ENCODE results near the gene KSR1. TPM values are rescaled to one million over a fixed set of nuclear protein-coding genes. Genes with fewer than 3 reads are reported as not detected.

Gene KSR1
- total and polyA plus RNA-seq, 9 of the 15 experiments (the other 6 are each of a cell fraction or from before 2014, with no cell fraction given), result 1.4 to 51.7 (median 18.4) TPM

DNA sequence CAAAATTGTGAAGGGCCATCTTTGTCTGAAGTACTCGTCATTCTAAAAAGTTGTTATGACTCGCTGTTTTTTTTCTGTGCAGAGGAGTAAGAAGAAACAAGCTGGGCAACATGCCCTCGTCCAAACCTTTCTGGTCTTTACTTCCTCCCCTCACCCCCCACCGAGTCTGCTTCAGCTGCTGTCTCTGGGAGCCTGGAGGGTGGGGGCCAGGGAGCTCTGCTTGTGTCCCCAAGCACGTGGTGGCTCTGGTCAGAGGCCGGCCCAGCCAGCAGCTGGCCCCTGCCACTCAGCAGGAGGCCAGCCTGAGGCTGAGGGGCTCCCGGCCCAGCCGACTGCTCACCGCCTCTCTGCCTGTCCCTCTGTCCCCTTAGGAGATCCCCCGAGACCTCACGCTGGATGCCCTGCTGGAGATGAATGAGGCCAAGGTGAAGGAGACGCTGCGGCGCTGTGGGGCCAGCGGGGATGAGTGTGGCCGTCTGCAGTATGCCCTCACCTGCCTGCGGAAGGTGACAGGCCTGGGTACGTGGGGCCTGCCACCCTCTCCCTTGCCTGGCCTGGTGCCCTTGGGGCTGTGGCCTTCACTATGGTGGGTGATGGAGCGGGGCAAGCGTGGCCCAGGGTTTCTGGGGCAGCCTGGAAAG lies 121.0 kb downstream of the KSR1 start (continued):
- TF ChIP-seq KDM1A (IDR thresholded peaks at IDR 0.05), result no peak
- no peak for TF ChIP-seq RBM14 (IDR thresholded peaks at IDR 0.05; ENCODE audit: borderline replicate concordance, insufficient read depth, low read depth, low read length)
- no peak for TF ChIP-seq SREBF2 (CRISPR knock-in tag; IDR thresholded peaks at IDR 0.05)
- peak; percentile 60; the same call in 1 of the 2 replicates for TF ChIP-seq ZNF311 (CRISPR knock-in tag; IDR thresholded peaks at IDR 0.05)
- no peak for TF ChIP-seq CHD1 (IDR thresholded peaks at IDR 0.05; ENCODE audit: low read length)
- no peak for TF ChIP-seq BRD9 (IDR thresholded peaks at IDR 0.05; ENCODE audit: low read depth, partially characterized antibody)
- TF ChIP-seq MTA2 (IDR thresholded peaks at IDR 0.05; ENCODE audit: low read depth), result no peak
- TF ChIP-seq, protein P1, sequence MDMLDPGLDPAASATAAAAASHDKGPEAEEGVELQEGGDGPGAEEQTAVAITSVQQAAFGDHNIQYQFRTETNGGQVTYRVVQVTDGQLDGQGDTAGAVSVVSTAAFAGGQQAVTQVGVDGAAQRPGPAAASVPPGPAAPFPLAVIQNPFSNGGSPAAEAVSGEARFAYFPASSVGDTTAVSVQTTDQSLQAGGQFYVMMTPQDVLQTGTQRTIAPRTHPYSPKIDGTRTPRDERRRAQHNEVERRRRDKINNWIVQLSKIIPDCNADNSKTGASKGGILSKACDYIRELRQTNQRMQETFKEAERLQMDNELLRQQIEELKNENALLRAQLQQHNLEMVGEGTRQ (CRISPR knock-in tag; IDR thresholded peaks at IDR 0.05), result peak; percentile 47
- no peak for TF ChIP-seq KLF16 (IDR thresholded peaks at IDR 0.05)
- no peak for TF ChIP-seq NFIC (IDR thresholded peaks at IDR 0.05)
- TF ChIP-seq, protein P2, sequence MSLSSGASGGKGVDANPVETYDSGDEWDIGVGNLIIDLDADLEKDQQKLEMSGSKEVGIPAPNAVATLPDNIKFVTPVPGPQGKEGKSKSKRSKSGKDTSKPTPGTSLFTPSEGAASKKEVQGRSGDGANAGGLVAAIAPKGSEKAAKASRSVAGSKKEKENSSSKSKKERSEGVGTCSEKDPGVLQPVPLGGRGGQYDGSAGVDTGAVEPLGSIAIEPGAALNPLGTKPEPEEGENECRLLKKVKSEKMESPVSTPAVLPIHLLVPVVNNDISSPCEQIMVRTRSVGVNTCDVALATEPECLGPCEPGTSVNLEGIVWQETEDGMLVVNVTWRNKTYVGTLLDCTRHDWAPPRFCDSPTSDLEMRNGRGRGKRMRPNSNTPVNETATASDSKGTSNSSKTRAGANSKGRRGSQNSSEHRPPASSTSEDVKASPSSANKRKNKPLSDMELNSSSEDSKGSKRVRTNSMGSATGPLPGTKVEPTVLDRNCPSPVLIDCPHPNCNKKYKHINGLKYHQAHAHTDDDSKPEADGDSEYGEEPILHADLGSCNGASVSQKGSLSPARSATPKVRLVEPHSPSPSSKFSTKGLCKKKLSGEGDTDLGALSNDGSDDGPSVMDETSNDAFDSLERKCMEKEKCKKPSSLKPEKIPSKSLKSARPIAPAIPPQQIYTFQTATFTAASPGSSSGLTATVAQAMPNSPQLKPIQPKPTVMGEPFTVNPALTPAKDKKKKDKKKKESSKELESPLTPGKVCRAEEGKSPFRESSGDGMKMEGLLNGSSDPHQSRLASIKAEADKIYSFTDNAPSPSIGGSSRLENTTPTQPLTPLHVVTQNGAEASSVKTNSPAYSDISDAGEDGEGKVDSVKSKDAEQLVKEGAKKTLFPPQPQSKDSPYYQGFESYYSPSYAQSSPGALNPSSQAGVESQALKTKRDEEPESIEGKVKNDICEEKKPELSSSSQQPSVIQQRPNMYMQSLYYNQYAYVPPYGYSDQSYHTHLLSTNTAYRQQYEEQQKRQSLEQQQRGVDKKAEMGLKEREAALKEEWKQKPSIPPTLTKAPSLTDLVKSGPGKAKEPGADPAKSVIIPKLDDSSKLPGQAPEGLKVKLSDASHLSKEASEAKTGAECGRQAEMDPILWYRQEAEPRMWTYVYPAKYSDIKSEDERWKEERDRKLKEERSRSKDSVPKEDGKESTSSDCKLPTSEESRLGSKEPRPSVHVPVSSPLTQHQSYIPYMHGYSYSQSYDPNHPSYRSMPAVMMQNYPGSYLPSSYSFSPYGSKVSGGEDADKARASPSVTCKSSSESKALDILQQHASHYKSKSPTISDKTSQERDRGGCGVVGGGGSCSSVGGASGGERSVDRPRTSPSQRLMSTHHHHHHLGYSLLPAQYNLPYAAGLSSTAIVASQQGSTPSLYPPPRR (CRISPR knock-in tag; IDR thresholded peaks at IDR 0.05; ENCODE audit: borderline replicate concordance), result no peak
- TF ChIP-seq ZNF184 (CRISPR knock-in tag; IDR thresholded peaks at IDR 0.05), result no peak
- no peak for TF ChIP-seq ESRRA (IDR thresholded peaks at IDR 0.05; ENCODE audit: borderline replicate concordance, low read depth)
- TF ChIP-seq FOXJ3 (CRISPR knock-in tag; IDR thresholded peaks at IDR 0.05), result no peak
- TF ChIP-seq ZC3H8 (IDR thresholded peaks at IDR 0.05), result no peak
- TF ChIP-seq ZNF133 (CRISPR knock-in tag; IDR thresholded peaks at IDR 0.05), result no peak
- TF ChIP-seq POLR3G (IDR thresholded peaks at IDR 0.05; ENCODE audit: extremely low read depth, insufficient read length, insufficient replicate concordance), result no peak
- TF ChIP-seq, protein P3, sequence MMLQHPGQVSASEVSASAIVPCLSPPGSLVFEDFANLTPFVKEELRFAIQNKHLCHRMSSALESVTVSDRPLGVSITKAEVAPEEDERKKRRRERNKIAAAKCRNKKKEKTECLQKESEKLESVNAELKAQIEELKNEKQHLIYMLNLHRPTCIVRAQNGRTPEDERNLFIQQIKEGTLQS (IDR thresholded peaks at IDR 0.05), result no peak
- TF ChIP-seq, protein P3 (CRISPR knock-in tag; conservative IDR thresholded peaks at IDR 0.05), result no peak
- TF ChIP-seq, protein P4, sequence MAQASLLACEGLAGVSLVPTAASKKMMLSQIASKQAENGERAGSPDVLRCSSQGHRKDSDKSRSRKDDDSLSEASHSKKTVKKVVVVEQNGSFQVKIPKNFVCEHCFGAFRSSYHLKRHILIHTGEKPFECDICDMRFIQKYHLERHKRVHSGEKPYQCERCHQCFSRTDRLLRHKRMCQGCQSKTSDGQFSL (CRISPR knock-in tag; IDR thresholded peaks at IDR 0.05), result no peak
- TF ChIP-seq, protein P4 (tag; IDR thresholded peaks at IDR 0.05), result peak in 1 of 2 experiments; percentile 34; a peak in 1 of 4 replicates
- TF ChIP-seq TCFL5 (CRISPR knock-in tag; conservative IDR thresholded peaks at IDR 0.05), result no peak
